ENCODE measurements around the gene C1orf159. TPM values are rescaled to one million over a fixed set of nuclear protein-coding genes. Genes with fewer than 3 reads are reported as not detected.
A peak's percentile ranks its signal among the peaks of the same experiment; 100 is the strongest.

C1orf159 gene
- total and polyA plus RNA-seq, 9 of the 15 experiments (the other 6 are each of a cell fraction or from before 2014, with no cell fraction given), result 0.28 to 54.9 (median 10.6) TPM

- TF ChIP-seq FOXA3 (CRISPR knock-in tag; conservative IDR thresholded peaks at IDR 0.05 in 1 of 2, IDR thresholded peaks at IDR 0.05 in 1 of 2) (no peak; a peak in 1 of 4 replicates), HDAC1 (IDR thresholded peaks at IDR 0.05) (0 out of 4 replicates have a peak, but pooled peaks of 1 of the 2 experiments have one; percentile 27), SMAD4 (CRISPR knock-in tag; conservative IDR thresholded peaks at IDR 0.05) (no peak; the same call in 1 of the 2 replicates), MYC (IDR thresholded peaks at IDR 0.05; ENCODE audit: low read depth, low read length) (peak; percentile 25; the same call in 1 of the 2 replicates), MYC (CRISPR knock-in tag; IDR thresholded peaks at IDR 0.05; ENCODE audit: borderline replicate concordance, low read depth) (no peak; the same call in 1 of the 2 replicates), BRCA1 (IDR thresholded peaks at IDR 0.05) (no peak), BRCA1 (CRISPR knock-in tag; IDR thresholded peaks at IDR 0.05) (no peak), ARID4B (CRISPR knock-in tag; IDR thresholded peaks at IDR 0.05) (peak; percentile 68), PHB (CRISPR knock-in tag; IDR thresholded peaks at IDR 0.05) (peak; percentile 61; the same call in 1 of the 2 replicates), HMBOX1 (IDR thresholded peaks at IDR 0.05) (no peak), ADNP (tag; IDR thresholded peaks at IDR 0.05) (no peak), CC2D1A (IDR thresholded peaks at IDR 0.05) (no peak), ZBTB7A (IDR thresholded peaks at IDR 0.05; ENCODE audit: borderline replicate concordance, control insufficient read depth, low read depth, low read length) (peak; percentile 77), HSF4 (CRISPR knock-in tag; IDR thresholded peaks at IDR 0.05; ENCODE audit: borderline replicate concordance) (peak; percentile 68; the same call in 1 of the 2 replicates)
- TF ChIP-seq, protein P1, sequence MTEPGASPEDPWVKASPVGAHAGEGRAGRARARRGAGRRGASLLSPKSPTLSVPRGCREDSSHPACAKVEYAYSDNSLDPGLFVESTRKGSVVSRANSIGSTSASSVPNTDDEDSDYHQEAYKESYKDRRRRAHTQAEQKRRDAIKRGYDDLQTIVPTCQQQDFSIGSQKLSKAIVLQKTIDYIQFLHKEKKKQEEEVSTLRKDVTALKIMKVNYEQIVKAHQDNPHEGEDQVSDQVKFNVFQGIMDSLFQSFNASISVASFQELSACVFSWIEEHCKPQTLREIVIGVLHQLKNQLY (CRISPR knock-in tag; conservative IDR thresholded peaks at IDR 0.05), result no peak
- TF ChIP-seq, protein P2, sequence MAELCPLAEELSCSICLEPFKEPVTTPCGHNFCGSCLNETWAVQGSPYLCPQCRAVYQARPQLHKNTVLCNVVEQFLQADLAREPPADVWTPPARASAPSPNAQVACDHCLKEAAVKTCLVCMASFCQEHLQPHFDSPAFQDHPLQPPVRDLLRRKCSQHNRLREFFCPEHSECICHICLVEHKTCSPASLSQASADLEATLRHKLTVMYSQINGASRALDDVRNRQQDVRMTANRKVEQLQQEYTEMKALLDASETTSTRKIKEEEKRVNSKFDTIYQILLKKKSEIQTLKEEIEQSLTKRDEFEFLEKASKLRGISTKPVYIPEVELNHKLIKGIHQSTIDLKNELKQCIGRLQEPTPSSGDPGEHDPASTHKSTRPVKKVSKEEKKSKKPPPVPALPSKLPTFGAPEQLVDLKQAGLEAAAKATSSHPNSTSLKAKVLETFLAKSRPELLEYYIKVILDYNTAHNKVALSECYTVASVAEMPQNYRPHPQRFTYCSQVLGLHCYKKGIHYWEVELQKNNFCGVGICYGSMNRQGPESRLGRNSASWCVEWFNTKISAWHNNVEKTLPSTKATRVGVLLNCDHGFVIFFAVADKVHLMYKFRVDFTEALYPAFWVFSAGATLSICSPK (IDR thresholded peaks at IDR 0.05; ENCODE audit: borderline replicate concordance), result no peak
Measured at GRCh38 chr1:1059494-1060280, 56.2 kb downstream of the C1orf159 start (continued).
